GM12878 (cell line): ENCODE measurements around the gene PSMB10. TPM values are rescaled to one million over a fixed set of nuclear protein-coding genes. Genes with fewer than 3 reads are reported as not detected.

Experiments used
- ATAC-seq: fragments of 200-7000 bp; cut with Tn5 transposase; 3 replicates; pipeline ENCODE4 v1.9.1; 2020; ENCODE audit warnings: mild to moderate bottlenecking, moderate library complexity
- BruUV-seq: library from RNA; stranded (reverse); fragments of 400-500 nt; replicated peaks from 2 replicates; lab custom pipeline; 2021; lab: Mats Ljungman, UMichigan
- CTCF ChIA-PET: fragments of 300-600 bp; sonication (Branson Sonifier 250); formaldehyde crosslinking; extraction: SDS; loops from one replicate; lab custom pipeline; 2021; ENCODE audit warnings: inconsistent platforms; lab: Yijun Ruan, JAX
- POLR2A ChIA-PET: fragments of 350-600 bp; formaldehyde crosslinking; extraction: SDS; loops from one replicate; lab custom pipeline; 2021; ENCODE audit warnings: inconsistent platforms; lab: Charles Lee
- RAD21 ChIA-PET: fragments of 300-600 bp; sonication (Branson Sonifier 250); formaldehyde crosslinking; loops from one replicate; lab custom pipeline; 2023; ENCODE audit warnings: antibody characterized with exemption; ENCODE audit not compliant: unreplicated experiment; lab: Charles Lee
- SMC1A ChIA-PET: fragments of 300-600 bp; sonication (Branson Sonifier 250); formaldehyde crosslinking; loops from one replicate; lab custom pipeline; 2023; ENCODE audit not compliant: unreplicated experiment, uncharacterized antibody; lab: Charles Lee
- DNase-seq: peaks from one replicate; pipeline ENCODE4 v3.0.0-alpha.2; 2011; ENCODE audit warnings: low read depth, low spot score
- FAIRE-seq: peaks from 3 replicates; lab custom pipeline; 2011; peaks lifted over from hg19 to GRCh38; lab: Jason Lieb, UNC
- H2AFZ ChIP-seq: 2 replicates; pipeline ENCODE4 v1.6.0; 2011; ENCODE audit warnings: low read depth, low read length, control low read depth; ENCODE audit not compliant: control insufficient read depth
- H3K27ac ChIP-seq: 2 replicates; pipeline ENCODE4 v1.5.1; 2011; ENCODE audit warnings: control low read depth; ENCODE audit not compliant: control insufficient read depth, insufficient read depth
- H3K27me3 ChIP-seq, 2 experiments: replicated peaks in 1 of 2; 2 replicates each; pipeline versions ENCODE4 v1.6.0 to v1.6.1; 2011; ENCODE audit warnings: low read length in 1 of 2; ENCODE audit not compliant: control insufficient read depth in 2 of 2, insufficient read depth in 2 of 2
- H3K36me3 ChIP-seq, 2 experiments: 2 replicates each; pipeline ENCODE4 v1.5.1; 2011; ENCODE audit warnings: low read length in 1 of 2; ENCODE audit not compliant: control insufficient read depth in 2 of 2, insufficient read depth in 2 of 2
- H3K4me1 ChIP-seq: 2 replicates; pipeline ENCODE4 v1.6.1; 2011; ENCODE audit warnings: mild to moderate bottlenecking, low read length, moderate library complexity, mixed read lengths; ENCODE audit not compliant: control insufficient read depth, insufficient read depth
- H3K4me2 ChIP-seq: 2 replicates; pipeline ENCODE4 v1.6.0; 2011; ENCODE audit warnings: control low read depth; ENCODE audit not compliant: control insufficient read depth, insufficient read depth
- H3K4me3 ChIP-seq: fragments of 200-600 bp; sonication (generic); 2 replicates; pipeline ENCODE4 v1.5.1; 2016
- H3K79me2 ChIP-seq: 2 replicates; pipeline ENCODE4 v1.6.0; 2011; ENCODE audit warnings: low read length; ENCODE audit not compliant: control insufficient read depth, insufficient read depth
- H3K9ac ChIP-seq: 2 replicates; pipeline ENCODE4 v1.8.0; 2011; ENCODE audit warnings: low read length, control low read depth, mixed read lengths; ENCODE audit not compliant: control insufficient read depth, insufficient read depth
- H3K9me3 ChIP-seq: replicated peaks from 3 replicates; pipeline ENCODE4 v1.5.1; 2011; ENCODE audit warnings: mild to moderate bottlenecking, low read length; ENCODE audit not compliant: control insufficient read depth, insufficient read depth
- H4K20me1 ChIP-seq: 2 replicates; pipeline ENCODE4 v1.6.0; 2011; ENCODE audit not compliant: control insufficient read depth, insufficient read depth
- BHLHE40 ChIP-seq, 2 experiments: fragments of 450-650 bp in 1 of 2; IDR thresholded peaks; 2 replicates each; pipeline ENCODE4 v1.6.1; 2011 to 2017; ENCODE audit warnings: low read depth in 2 of 2, borderline replicate concordance in 1 of 2, improper control_type of control experiment in 1 of 2, low read length in 1 of 2, mild to moderate bottlenecking in 1 of 2
- GABPA ChIP-seq: IDR thresholded peaks from 2 replicates; pipeline ENCODE4 v1.6.1; 2014; ENCODE audit warnings: antibody characterized with exemption, low read depth, mild to moderate bottlenecking, inconsistent platforms
- HCFC1 ChIP-seq: fragments of 150-350 bp; IDR thresholded peaks from 2 replicates; pipeline ENCODE4 v1.6.1; 2014; ENCODE audit warnings: low read length
- IRF4 ChIP-seq: IDR thresholded peaks from 2 replicates; pipeline ENCODE4 v1.6.1; 2011; ENCODE audit warnings: low read depth, low read length
- POLR2A ChIP-seq: IDR thresholded peaks from 2 replicates; pipeline ENCODE4 v1.6.1; 2011; ENCODE audit warnings: low read depth, mild to moderate bottlenecking, low read length
- TCF3 ChIP-seq: IDR thresholded peaks from 2 replicates; pipeline ENCODE4 v1.6.1; 2012; ENCODE audit warnings: low read depth, mild to moderate bottlenecking, low read length, borderline replicate concordance; ENCODE audit not compliant: insufficient read depth
- YBX1 ChIP-seq: fragments of 450-650 bp; IDR thresholded peaks from 2 replicates; pipeline ENCODE4 v1.6.1; 2016; ENCODE audit warnings: antibody characterized with exemption
- YY1 ChIP-seq: IDR thresholded peaks from 2 replicates; pipeline ENCODE4 v1.6.1; 2011; ENCODE audit warnings: low read depth, mild to moderate bottlenecking, low read length
- WGBS: methylation state at CpG from one replicate; pipeline ENCODE4 v1.1.6; 2016; ENCODE audit warnings: low lambda C conversion rate; ENCODE audit not compliant: insufficient replicate concordance, insufficient coverage; ENCODE audit errors: missing lambda C conversion rate; 5-methylcytosine and 5-hydroxymethylcytosine counted together
- in situ Hi-C: fragments of 300-500 bp; cut with MboI; formaldehyde crosslinking; loops from 9 replicates; pipeline ENCODE4 v1.14.3; 2018; ENCODE audit warnings: mixed read lengths
- intact Hi-C: fragments of 100-400 bp; cut with micrococcal nuclease; formaldehyde crosslinking; loops from one replicate; pipeline ENCODE4 v1.14.2; 2022; ENCODE audit not compliant: unreplicated experiment
- polyA plus RNA-seq, 11 experiments: library from polyadenylated mRNA; depleted of rRNA in 4 of 11; unstranded in 6 of 11; stranded (reverse) in 5 of 11; fragments of >200 nt; fragmentation: Nextera tagmentation in 4 of 11; fragmentation: Illumina TruSeq in 1 of 11; extraction: Ambion mirVana in 4 of 11; extraction: Trizol in 1 of 11; gene quantifications; 1 replicate in 1 of 11; 2 replicates in 10 of 11; pipeline versions ENCODE4 v1.2.1 to v1.2.3, GENCODE V29; 2011 to 2016; ENCODE audit warnings: inconsistent platforms in 2 of 11, missing spikeins in 2 of 11, low read depth in 1 of 11
- total RNA-seq, 4 experiments: library from RNA; depleted of rRNA in 3 of 4; stranded (reverse); fragments of >200 nt in 3 of 4; fragmentation: Illumina TruSeq in 1 of 4; extraction: Trizol in 1 of 4; gene quantifications; 2 replicates each; pipeline versions ENCODE4 v1.2.1 to v1.2.3, GENCODE V29; 2013 to 2021
- TF ChIP-seq, protein P1 (sequence below): fragments of 450-650 bp; formaldehyde crosslinking; IDR thresholded peaks from 2 replicates; pipeline ENCODE4 v1.4.0; 2022; ENCODE audit warnings: mild to moderate bottlenecking, moderate library complexity
- TF ChIP-seq, protein P2 (sequence below): IDR thresholded peaks from 2 replicates; pipeline ENCODE4 v1.6.1; 2011; ENCODE audit warnings: low read depth, low read length, improper control_type of control experiment, borderline replicate concordance

The PSMB10 gene
- total and polyA plus RNA-seq, 10 of the 15 experiments (the other 5 are each of a cell fraction or from before 2014, with no cell fraction given), result 24.1 to 308 (median 151) TPM

DNA sequence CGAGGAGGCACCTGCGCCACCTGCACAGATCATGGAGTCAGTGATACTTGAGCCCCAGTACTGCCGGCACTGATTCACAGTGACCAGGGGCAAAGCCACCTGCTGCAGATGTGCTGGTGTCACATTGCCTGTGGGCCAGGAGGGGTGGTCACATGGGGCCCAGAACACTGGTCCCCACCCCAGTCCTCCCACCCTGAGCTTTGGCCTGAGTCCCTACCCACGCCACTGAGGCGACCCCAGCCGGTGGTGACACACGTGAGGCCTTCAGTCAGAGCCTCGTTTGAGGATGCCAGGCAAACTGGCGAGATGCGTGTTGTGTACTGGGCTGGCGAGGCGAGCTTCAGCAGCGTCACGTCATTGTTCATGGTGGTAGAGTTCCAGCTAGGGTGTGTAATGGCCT, 6.5 kb downstream of the PSMB10 start:
- intact Hi-C loops, result no loop called here
- POLR2A ChIA-PET, result interaction anchor here (0.5 kb wide), 1 partner anchor 9 kb away, joined by 3 read pairs; no protein-coding TSS in a partner anchor

DNA sequence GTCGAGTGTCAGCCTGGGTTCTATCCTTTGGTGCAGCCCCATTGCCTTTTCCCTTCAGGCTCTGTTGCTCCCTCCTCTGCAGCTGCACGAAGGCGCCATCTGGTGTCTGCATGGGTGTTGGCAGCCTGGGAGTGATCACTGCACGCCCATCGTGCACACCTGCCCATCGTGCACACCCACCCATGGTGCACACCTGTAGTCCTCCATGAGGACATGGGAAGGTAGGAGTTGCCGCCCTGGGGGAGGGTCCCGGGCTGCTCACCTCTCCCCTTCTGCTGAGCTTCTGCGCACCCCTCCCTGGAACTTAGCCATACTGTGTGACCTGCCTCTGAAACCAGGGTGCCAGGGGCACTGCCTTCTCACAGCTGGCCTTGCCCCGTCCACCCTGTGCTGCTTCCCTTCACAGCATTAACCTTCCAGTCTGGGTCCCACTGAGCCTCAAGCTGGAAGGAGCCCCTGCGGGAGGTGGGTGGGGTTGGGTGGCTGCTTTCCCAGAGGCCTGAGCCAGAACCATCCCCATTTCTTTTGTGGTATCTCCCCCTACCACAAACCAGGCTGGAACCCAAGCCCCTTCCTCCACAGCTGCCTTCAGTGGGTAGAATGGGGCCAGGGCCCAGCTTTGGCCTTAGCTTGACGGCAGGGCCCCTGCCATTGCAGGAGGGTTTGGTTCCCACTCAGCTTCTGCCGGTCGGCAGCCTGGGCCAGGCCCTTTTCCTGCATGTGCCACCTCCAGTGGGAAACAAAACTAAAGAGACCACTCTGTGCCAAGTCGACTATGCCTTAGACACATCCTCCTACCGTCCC, 7.9 kb downstream of the PSMB10 start:
- DNase-seq, result no peak
- no peak overlapping the region for H2AFZ ChIP-seq
- POLR2A ChIA-PET, result no interaction called here
- no peaks in the 10 kb centered on the region for H3K79me2 ChIP-seq
- in situ Hi-C loops (loop anchor here (5.0 kb wide), 2 partner anchors 111 to 251 kb away; no protein-coding TSS in a partner anchor), intact Hi-C loops (loop anchor here (1.0 to 10.0 kb wide), 4 partner anchors 36 to 404 kb away; partner anchors contain the start of genes PSKH1 and RIPOR1)
- RAD21 ChIA-PET, result interaction anchor here (0.6 to 1.1 kb wide), 2 partner anchors 114 to 256 kb away, joined by 4 read pairs; no protein-coding TSS in a partner anchor
- no peaks in the 10 kb centered on the region for H3K9me3 ChIP-seq
- ATAC-seq, result peak; percentile 94
- H3K36me3 ChIP-seq, result peaks cover 8 to 26% of the 10 kb centered on the region in 2 experiments
- H3K4me1 ChIP-seq, result no peaks in the 10 kb centered on the region; the same call in 1 of the 2 replicates
- CTCF ChIA-PET, result interaction anchor here (0.9 to 3.7 kb wide), 11 partner anchors 8 to 408 kb away, joined by 3 to 18 read pairs (median 5); partner anchors contain the start of genes NRN1L and PSMB10
- H3K27ac ChIP-seq, result no peak overlapping the region
- no peaks in the 10 kb centered on the region for H4K20me1 ChIP-seq
- SMC1A ChIA-PET, result interaction anchor here (0.6 to 1.5 kb wide), 3 partner anchors 45 to 256 kb away, joined by 3 to 6 read pairs (median 3); partner anchors contain the start of gene NRN1L
- no peak overlapping the region for H3K4me2 ChIP-seq
- WGBS, result 33% methylated on average over 16 of the region's 16 CpGs
- H3K27me3 ChIP-seq, result no peaks in the 10 kb centered on the region
- H3K9ac ChIP-seq, result no peak overlapping the region
- no TSS peak for BruUV-seq
- FAIRE-seq, result peak; percentile 80
- H3K4me3 ChIP-seq, result no peak overlapping the region
- TF ChIP-seq BHLHE40 (IDR thresholded peaks at IDR 0.05; ENCODE audit: borderline replicate concordance in 1 of 2, low read depth in 2 of 2, low read length in 1 of 2), result peak; percentile 19 to 43; a peak in 1 of 4 replicates
- 0 out of 2 replicates have a peak, but pooled peaks have one; percentile 24 for TF ChIP-seq HCFC1
- TF ChIP-seq GABPA, result no peak
- TF ChIP-seq YY1, result peak; percentile 57; the same call in 1 of the 2 replicates
- TF ChIP-seq, protein P1, sequence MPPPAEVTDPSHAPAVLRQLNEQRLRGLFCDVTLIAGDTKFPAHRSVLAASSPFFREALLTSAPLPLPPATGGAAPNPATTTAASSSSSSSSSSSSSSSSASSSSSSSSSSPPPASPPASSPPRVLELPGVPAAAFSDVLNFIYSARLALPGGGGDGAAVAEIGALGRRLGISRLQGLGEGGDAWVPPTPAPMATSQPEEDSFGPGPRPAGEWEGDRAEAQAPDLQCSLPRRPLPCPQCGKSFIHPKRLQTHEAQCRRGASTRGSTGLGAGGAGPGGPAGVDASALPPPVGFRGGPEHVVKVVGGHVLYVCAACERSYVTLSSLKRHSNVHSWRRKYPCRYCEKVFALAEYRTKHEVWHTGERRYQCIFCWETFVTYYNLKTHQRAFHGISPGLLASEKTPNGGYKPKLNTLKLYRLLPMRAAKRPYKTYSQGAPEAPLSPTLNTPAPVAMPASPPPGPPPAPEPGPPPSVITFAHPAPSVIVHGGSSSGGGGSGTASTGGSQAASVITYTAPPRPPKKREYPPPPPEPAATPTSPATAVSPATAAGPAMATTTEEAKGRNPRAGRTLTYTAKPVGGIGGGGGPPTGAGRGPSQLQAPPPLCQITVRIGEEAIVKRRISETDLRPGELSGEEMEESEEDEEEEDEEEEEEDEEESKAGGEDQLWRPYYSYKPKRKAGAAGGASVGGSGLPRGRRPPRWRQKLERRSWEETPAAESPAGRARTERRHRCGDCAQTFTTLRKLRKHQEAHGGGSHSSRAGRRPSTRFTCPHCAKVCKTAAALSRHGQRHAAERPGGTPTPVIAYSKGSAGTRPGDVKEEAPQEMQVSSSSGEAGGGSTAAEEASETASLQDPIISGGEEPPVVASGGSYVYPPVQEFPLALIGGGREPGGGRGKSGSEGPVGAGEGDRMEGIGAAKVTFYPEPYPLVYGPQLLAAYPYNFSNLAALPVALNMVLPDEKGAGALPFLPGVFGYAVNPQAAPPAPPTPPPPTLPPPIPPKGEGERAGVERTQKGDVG, result no peak
- TF ChIP-seq TCF3, result 0 out of 2 replicates have a peak, but pooled peaks have one; percentile 38
- TF ChIP-seq IRF4, result 0 out of 2 replicates have a peak, but pooled peaks have one; percentile 13
- no peak for TF ChIP-seq YBX1

More for the DNA sequence above, 6.5 kb downstream of the PSMB10 start:
- Histone ChIP-seq H2AFZ (no peak overlapping the region), H3K4me1 (peaks cover 3% of the 10 kb centered on the region), H3K27ac (no peak overlapping the region), H3K4me3 (no peak overlapping the region), H3K79me2 (peaks cover 6% of the 10 kb centered on the region), H4K20me1 (no peaks in the 10 kb centered on the region), H3K27me3 (no peaks in the 10 kb centered on the region), H3K36me3 (peaks cover 19 to 39% of the 10 kb centered on the region in 2 experiments), H3K9ac (no peak overlapping the region), H3K4me2 (no peak overlapping the region), H3K9me3 (no peaks in the 10 kb centered on the region)
- ATAC-seq, result no peak
- 95% methylated on average over 14 of the region's 14 CpGs for WGBS
- ChIA-PET CTCF (interaction anchor here (0.6 to 3.7 kb wide), 4 partner anchors 16 to 257 kb away, joined by 3 to 18 read pairs (median 9); partner anchors contain the start of gene NRN1L), RAD21 (no interaction called here), SMC1A (interaction anchor here (2.5 kb wide), 1 partner anchor 113 kb away, joined by 5 read pairs; no protein-coding TSS in a partner anchor)
- TF ChIP-seq, protein P2, sequence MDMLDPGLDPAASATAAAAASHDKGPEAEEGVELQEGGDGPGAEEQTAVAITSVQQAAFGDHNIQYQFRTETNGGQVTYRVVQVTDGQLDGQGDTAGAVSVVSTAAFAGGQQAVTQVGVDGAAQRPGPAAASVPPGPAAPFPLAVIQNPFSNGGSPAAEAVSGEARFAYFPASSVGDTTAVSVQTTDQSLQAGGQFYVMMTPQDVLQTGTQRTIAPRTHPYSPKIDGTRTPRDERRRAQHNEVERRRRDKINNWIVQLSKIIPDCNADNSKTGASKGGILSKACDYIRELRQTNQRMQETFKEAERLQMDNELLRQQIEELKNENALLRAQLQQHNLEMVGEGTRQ, result no peak
- TF ChIP-seq POLR2A, result peak; percentile 56; the same call in 1 of the 2 replicates
- no peak for FAIRE-seq
- no peak for DNase-seq
- in situ Hi-C loops, result no loop called here
- no TSS peak for BruUV-seq
